ENCODE measurements around the gene PFKL. TPM values are rescaled to one million over a fixed set of nuclear protein-coding genes. Genes with fewer than 3 reads are reported as not detected.

The PFKL gene
- total RNA-seq, 1 donor from 2014 or later = 101 TPM

- Histone ChIP-seq H3K36me3 (peaks cover 74% of the 10 kb centered on the region), H3K4me3 (no peak overlapping the region), H3K9me3 (no peaks in the 10 kb centered on the region), H3K4me1 (no peaks in the 10 kb centered on the region), H3K27me3 (no peaks in the 10 kb centered on the region), H3K27ac (no peak overlapping the region)
- no peak for TF ChIP-seq CTCF (IDR thresholded peaks at IDR 0.05)
- intact Hi-C loops (cut with DNase I) = no loop called here
- no peak for DNase-seq
- ATAC-seq = no peak
Measured at GRCh38 chr21:44314128-44314527, 14.3 kb downstream of the PFKL start.

GRCh38 chr21:44314561-44314960, 14.7 kb downstream of the PFKL start:
- no peak overlapping the region for H3K27ac ChIP-seq
- TF ChIP-seq CTCF (IDR thresholded peaks at IDR 0.05) = no peak
- H3K36me3 ChIP-seq = peaks cover 79% of the 10 kb centered on the region
- ATAC-seq (no peak), DNase-seq (no peak)
- no peaks in the 10 kb centered on the region for H3K27me3 ChIP-seq
- no peaks in the 10 kb centered on the region for H3K9me3 ChIP-seq
- H3K4me3 ChIP-seq = no peak overlapping the region
- H3K4me1 ChIP-seq = no peaks in the 10 kb centered on the region
- intact Hi-C loops (cut with DNase I) = no loop called here

- Histone ChIP-seq H3K27me3 (no peaks in the 10 kb centered on the region), H3K27ac (no peak overlapping the region), H3K4me1 (no peaks in the 10 kb centered on the region), H3K36me3 (peaks cover 84% of the 10 kb centered on the region), H3K9me3 (no peaks in the 10 kb centered on the region), H3K4me3 (no peak overlapping the region)
- intact Hi-C loops (cut with DNase I) = no loop called here
- TF ChIP-seq CTCF (IDR thresholded peaks at IDR 0.05) = no peak
- ATAC-seq = no peak
- no peak for DNase-seq
Measured at GRCh38 chr21:44315691-44316203, 15.9 kb downstream of the PFKL start.

GRCh38 chr21:44316277-44316900, 16.5 kb downstream of the PFKL start:
- no peak for TF ChIP-seq CTCF (IDR thresholded peaks at IDR 0.05)
- DNase-seq (no peak), ATAC-seq (no peak)
- no peaks in the 10 kb centered on the region for H3K9me3 ChIP-seq
- peaks cover 84% of the 10 kb centered on the region for H3K36me3 ChIP-seq
- no peaks in the 10 kb centered on the region for H3K27me3 ChIP-seq
- intact Hi-C loops (cut with DNase I) = no loop called here
- H3K4me1 ChIP-seq = no peaks in the 10 kb centered on the region
- H3K4me3 ChIP-seq = no peak overlapping the region
- H3K27ac ChIP-seq = no peak overlapping the region

GRCh38 chr21:44317241-44317782, 17.5 kb downstream of the PFKL start:
- no peaks in the 10 kb centered on the region for H3K4me1 ChIP-seq
- no peak for TF ChIP-seq CTCF (IDR thresholded peaks at IDR 0.05)
- H3K27me3 ChIP-seq = no peaks in the 10 kb centered on the region
- intact Hi-C loops (cut with DNase I) = no loop called here
- H3K4me3 ChIP-seq = no peak overlapping the region
- ATAC-seq = no peak
- no peaks in the 10 kb centered on the region for H3K9me3 ChIP-seq
- peaks cover 83% of the 10 kb centered on the region for H3K36me3 ChIP-seq
- no peak overlapping the region for H3K27ac ChIP-seq
- no peak for DNase-seq

Data from upper lobe of right lung (tissue), 1 donor.